LNCaP clone FGC (cell line): ENCODE measurements around the gene DDA1.
A peak's percentile ranks its signal among the peaks of the same experiment; 100 is the strongest.

ENCODE experiments used
- DNase-seq: peaks from one replicate; pipeline ENCODE4 v3.0.0-alpha.2; 2011; ENCODE audit warnings: low read depth
- H3K4me3 ChIP-seq: 2 replicates; pipeline ENCODE4 v1.5.1; 2011; ENCODE audit warnings: mild to moderate bottlenecking, low read depth, low read length, control low read depth
- TF ChIP-seq, protein P1 (sequence below): IDR thresholded peaks from 2 replicates; pipeline ENCODE4 v1.5.1; 2012; ENCODE audit warnings: mild to moderate bottlenecking; ENCODE audit not compliant: control insufficient read depth, insufficient read depth; ENCODE audit errors: extremely low read depth

The DDA1 gene

GRCh38 chr19:17300992-17301619 lies 8.3 kb upstream of the DDA1 start:
- TF ChIP-seq, protein P1, sequence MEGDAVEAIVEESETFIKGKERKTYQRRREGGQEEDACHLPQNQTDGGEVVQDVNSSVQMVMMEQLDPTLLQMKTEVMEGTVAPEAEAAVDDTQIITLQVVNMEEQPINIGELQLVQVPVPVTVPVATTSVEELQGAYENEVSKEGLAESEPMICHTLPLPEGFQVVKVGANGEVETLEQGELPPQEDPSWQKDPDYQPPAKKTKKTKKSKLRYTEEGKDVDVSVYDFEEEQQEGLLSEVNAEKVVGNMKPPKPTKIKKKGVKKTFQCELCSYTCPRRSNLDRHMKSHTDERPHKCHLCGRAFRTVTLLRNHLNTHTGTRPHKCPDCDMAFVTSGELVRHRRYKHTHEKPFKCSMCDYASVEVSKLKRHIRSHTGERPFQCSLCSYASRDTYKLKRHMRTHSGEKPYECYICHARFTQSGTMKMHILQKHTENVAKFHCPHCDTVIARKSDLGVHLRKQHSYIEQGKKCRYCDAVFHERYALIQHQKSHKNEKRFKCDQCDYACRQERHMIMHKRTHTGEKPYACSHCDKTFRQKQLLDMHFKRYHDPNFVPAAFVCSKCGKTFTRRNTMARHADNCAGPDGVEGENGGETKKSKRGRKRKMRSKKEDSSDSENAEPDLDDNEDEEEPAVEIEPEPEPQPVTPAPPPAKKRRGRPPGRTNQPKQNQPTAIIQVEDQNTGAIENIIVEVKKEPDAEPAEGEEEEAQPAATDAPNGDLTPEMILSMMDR, result no peak
- no peak for DNase-seq
- H3K4me3 ChIP-seq, result no peak overlapping the region

DNA sequence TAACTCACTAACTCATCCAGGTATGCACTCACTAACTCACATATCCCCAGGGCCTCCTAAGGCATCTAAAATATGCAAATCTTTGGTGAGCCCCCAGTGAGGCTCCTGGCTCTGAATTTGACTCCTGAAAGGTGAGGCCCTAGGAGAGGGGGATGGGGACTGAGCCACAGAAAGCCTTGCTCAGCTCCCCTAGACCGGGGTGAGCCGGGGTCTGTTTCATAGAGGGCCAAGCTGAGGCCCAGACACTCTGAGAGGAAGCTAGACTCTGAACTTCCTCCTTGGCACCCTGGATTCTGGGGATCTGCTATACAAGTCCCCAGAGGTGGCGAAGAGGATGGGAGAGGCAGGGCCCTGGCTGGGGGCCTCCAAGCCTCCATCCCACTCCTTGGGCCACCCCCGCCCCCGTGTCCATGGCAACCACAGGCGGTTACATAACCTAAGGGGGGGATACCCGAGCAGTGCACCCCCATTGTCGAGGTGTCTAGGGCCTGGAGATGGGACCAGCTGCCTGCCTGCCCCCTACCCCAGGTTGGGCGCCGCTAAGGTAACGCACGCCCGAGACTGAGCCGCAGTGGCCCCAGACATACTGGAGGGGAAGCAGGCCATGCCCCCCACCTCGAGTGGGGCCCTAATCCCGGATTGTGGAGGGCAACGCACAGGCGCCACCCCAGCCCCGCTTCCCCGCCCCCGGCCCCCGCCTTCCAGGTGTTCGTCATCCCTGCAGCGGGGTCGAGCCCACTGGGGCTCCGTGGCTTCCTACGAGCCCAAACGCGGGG lies 6.8 kb upstream of the DDA1 start:
- peak overlapping the region; percentile 83 for H3K4me3 ChIP-seq
- no peak for DNase-seq
- TF ChIP-seq, protein P1, result no peak

DNA sequence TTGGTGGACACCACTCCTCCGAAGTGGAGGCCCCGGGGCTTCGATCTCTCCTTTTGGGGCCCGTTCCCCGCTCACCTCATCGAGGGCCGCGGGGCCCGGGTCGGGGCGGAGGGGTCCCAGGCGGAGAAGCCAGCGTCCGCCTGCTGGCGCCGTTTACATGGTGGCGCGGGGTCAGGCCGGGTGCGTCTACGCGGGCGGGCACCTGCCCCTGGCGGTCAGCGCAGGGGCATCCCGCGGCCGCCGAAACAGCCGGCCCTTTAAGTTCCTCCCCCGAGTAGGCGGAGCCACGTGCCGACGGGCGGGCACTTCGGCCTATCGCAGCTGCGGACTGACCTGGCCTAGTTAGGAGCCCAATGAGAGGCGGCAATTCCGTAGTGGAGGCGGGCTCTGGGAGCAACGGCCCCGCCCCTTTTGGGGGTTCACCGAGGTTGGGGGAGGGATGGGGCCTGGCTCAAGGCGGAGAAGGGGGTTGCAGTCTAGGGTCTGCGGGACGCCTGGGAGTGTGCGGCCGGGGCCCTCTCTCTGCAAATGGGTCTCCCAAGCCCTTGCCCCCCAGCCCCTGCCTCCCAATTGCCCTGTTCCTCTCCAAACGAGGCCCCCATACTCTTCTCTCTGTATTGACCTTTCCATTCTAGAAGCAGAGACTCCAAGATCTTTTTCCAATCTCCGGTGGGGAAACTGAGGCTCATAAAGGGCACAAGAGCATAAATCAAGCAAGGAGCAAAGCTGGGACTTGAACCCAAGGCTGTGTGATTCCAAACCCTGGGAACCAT lies 6.0 kb upstream of the DDA1 start, which contains the start of gene ABHD8:
Gene ABHD8 (minus strand): TSS at position 259 of the 773 bp plus-strand sequence. CDS start 1,809 bp downstream, outside the sequence.
- DNase-seq, result peak; percentile 87
- TF ChIP-seq, protein P1, result peak; percentile 56
- H3K4me3 ChIP-seq, result peak within 1 kb of the TSS; percentile 83

GRCh38 chr19:17303940-17304267 lies 5.5 kb upstream of the DDA1 start:
- no peak overlapping the region; the same call in 1 of the 2 replicates for H3K4me3 ChIP-seq
- TF ChIP-seq, protein P1, result no peak
- DNase-seq, result no peak

GRCh38 chr19:17304386-17305215 lies 4.8 kb upstream of the DDA1 start:
- H3K4me3 ChIP-seq, result no peak overlapping the region
- TF ChIP-seq, protein P1, result no peak
- DNase-seq, result no peak

- no peak for DNase-seq
- TF ChIP-seq, protein P1, result no peak
- H3K4me3 ChIP-seq, result no peak overlapping the region
Observed at GRCh38 chr19:17305216-17305516, 4.2 kb upstream of the DDA1 start.
